A673 (cell line): ENCODE measurements around the gene SMOC2.

ENCODE experiments used
- CTCF ChIP-seq: fragments of 300-800, 200-600 bp; sonication (generic); conservative IDR thresholded peaks from 2 replicates; pipeline ENCODE4 v1.5.1; 2017; ENCODE audit warnings: low read depth, mild to moderate bottlenecking, antibody characterized with exemption, low read length, moderate library complexity, mixed read lengths
- EZH2 ChIP-seq: fragments of 200-600 bp; sonication (generic); IDR thresholded peaks from 2 replicates; pipeline ENCODE4 v1.6.1; 2017; ENCODE audit warnings: borderline replicate concordance, low read depth, mild to moderate bottlenecking, mixed read lengths, antibody characterized with exemption, low read length; ENCODE audit not compliant: poor library complexity, severe bottlenecking

GRCh38 chr6:168413018-168413720 is 27.8 kb upstream of the SMOC2 start:
- TF ChIP-seq CTCF: no peak
- no peak for TF ChIP-seq EZH2
